Measurements from ENCODE around the gene PDE4B. TPM values are rescaled to one million over a fixed set of nuclear protein-coding genes. Genes with fewer than 3 reads are reported as not detected.
A peak's percentile ranks its signal among the peaks of the same experiment; 100 is the strongest.

PDE4B gene
- total RNA-seq, 1 donor from 2014 or later, result 3.8 TPM

GRCh38 chr1:66270119-66270812 is 477.6 kb downstream of the PDE4B start:
- no peak overlapping the region for H3K4me3 ChIP-seq (ENCODE audit: low read depth, low read length)
- no peak for TF ChIP-seq CTCF (conservative IDR thresholded peaks at IDR 0.05; ENCODE audit: low read depth, low read length)
- DNase-seq (ENCODE audit: low read depth), result no peak

- peak overlapping the region; percentile 0 for H3K4me3 ChIP-seq (ENCODE audit: low read depth, low read length)
- DNase-seq (ENCODE audit: low read depth), result no peak
- no peak for TF ChIP-seq CTCF (conservative IDR thresholded peaks at IDR 0.05; ENCODE audit: low read depth, low read length)
These were observed 478.7 kb downstream of the PDE4B start for GRCh38 chr1:66271216-66271903.

GRCh38 chr1:66271904-66272254 is 479.2 kb downstream of the PDE4B start:
- no peak for TF ChIP-seq CTCF (conservative IDR thresholded peaks at IDR 0.05; ENCODE audit: low read depth, low read length)
- DNase-seq (ENCODE audit: low read depth), result no peak
- no peak overlapping the region for H3K4me3 ChIP-seq (ENCODE audit: low read depth, low read length)

GRCh38 chr1:66273656-66274055 is 481.0 kb downstream of the PDE4B start:
- DNase-seq (ENCODE audit: low read depth), result no peak
- no peak overlapping the region for H3K4me3 ChIP-seq (ENCODE audit: low read depth, low read length)
- no peak for TF ChIP-seq CTCF (conservative IDR thresholded peaks at IDR 0.05; ENCODE audit: low read depth, low read length)

GRCh38 chr1:66274634-66275033 is 481.9 kb downstream of the PDE4B start:
- no peak for DNase-seq (ENCODE audit: low read depth)
- no peak overlapping the region for H3K4me3 ChIP-seq (ENCODE audit: low read depth, low read length)
- TF ChIP-seq CTCF (conservative IDR thresholded peaks at IDR 0.05; ENCODE audit: low read depth, low read length), result no peak

GRCh38 chr1:66275083-66275482 is 482.4 kb downstream of the PDE4B start:
- no peak for DNase-seq (ENCODE audit: low read depth)
- TF ChIP-seq CTCF (conservative IDR thresholded peaks at IDR 0.05; ENCODE audit: low read depth, low read length), result no peak

GRCh38 chr1:66275601-66276023 is 482.9 kb downstream of the PDE4B start:
- no peak for TF ChIP-seq CTCF (conservative IDR thresholded peaks at IDR 0.05; ENCODE audit: low read depth, low read length)
- no peak overlapping the region for H3K4me3 ChIP-seq (ENCODE audit: low read depth, low read length)
- DNase-seq (ENCODE audit: low read depth), result no peak

More at GRCh38 chr1:66275083-66275482, 482.4 kb downstream of the PDE4B start:
- H3K4me3 ChIP-seq (ENCODE audit: low read depth, low read length), result no peak overlapping the region

Measured in epithelial cell of proximal tubule (primary cell).